PFSK-1 (cell line): ENCODE measurements around the gene ERBIN.

Experiments used
- FOXP2 ChIP-seq: optimal IDR thresholded peaks from 2 replicates; pipeline ENCODE3; 2011; ENCODE audit warnings: borderline replicate concordance, control low read depth, inconsistent platforms; ENCODE audit not compliant: insufficient read depth; ENCODE audit errors: extremely low read length, extremely low read depth
- POLR2AphosphoS5 ChIP-seq: IDR thresholded peaks from 2 replicates; pipeline ENCODE4 v1.6.1; 2012; ENCODE audit warnings: low read depth, mild to moderate bottlenecking, control low read depth, low read length, moderate library complexity
- REST ChIP-seq, 2 experiments: IDR thresholded peaks; 2 replicates each; pipeline versions ENCODE4 v1.6.1 to v1.8.0; 2011 to 2012; ENCODE audit warnings: low read depth in 2 of 2, low read length in 2 of 2, control low read depth in 1 of 2, inconsistent platforms in 1 of 2, mild to moderate bottlenecking in 1 of 2, moderate library complexity in 1 of 2; ENCODE audit not compliant: insufficient read depth in 1 of 2
- SIN3A ChIP-seq: IDR thresholded peaks from 2 replicates; pipeline ENCODE4 v1.6.1; 2012; ENCODE audit warnings: mild to moderate bottlenecking, low read length, moderate library complexity, borderline replicate concordance; ENCODE audit not compliant: insufficient read depth
- TAF1 ChIP-seq: IDR thresholded peaks from 2 replicates; pipeline ENCODE4 v1.6.1; 2012; ENCODE audit warnings: low read length, control low read depth, borderline replicate concordance; ENCODE audit not compliant: insufficient read depth

ERBIN gene

GRCh38 chr5:65928322-65928752 lies 2.0 kb downstream of the ERBIN start:
- TF ChIP-seq POLR2AphosphoS5 (no peak), TAF1 (no peak)

- TF ChIP-seq TAF1 (no peak), REST (IDR thresholded peaks at IDR 0.05; ENCODE audit: insufficient read depth in 1 of 2, low read depth in 2 of 2, low read length in 2 of 2) (no peak), SIN3A (no peak), POLR2AphosphoS5 (no peak)
Measured at GRCh38 chr5:65928860-65929259, 2.5 kb downstream of the ERBIN start.

GRCh38 chr5:65932676-65933075 lies 6.3 kb downstream of the ERBIN start:
- no peak for TF ChIP-seq FOXP2
- no peak for TF ChIP-seq REST (IDR thresholded peaks at IDR 0.05; ENCODE audit: insufficient read depth in 1 of 2, low read depth in 2 of 2, low read length in 2 of 2)
- TF ChIP-seq POLR2AphosphoS5: no peak
- no peak for TF ChIP-seq SIN3A
- no peak for TF ChIP-seq TAF1

- TF ChIP-seq POLR2AphosphoS5 (no peak), SIN3A (no peak), FOXP2 (no peak), REST (IDR thresholded peaks at IDR 0.05; ENCODE audit: insufficient read depth in 1 of 2, low read depth in 2 of 2, low read length in 2 of 2) (no peak)
Measured at GRCh38 chr5:65933295-65933694, 6.9 kb downstream of the ERBIN start.

- TF ChIP-seq TAF1 (no peak), SIN3A (no peak), FOXP2 (no peak), POLR2AphosphoS5 (no peak), REST (IDR thresholded peaks at IDR 0.05; ENCODE audit: insufficient read depth in 1 of 2, low read depth in 2 of 2, low read length in 2 of 2) (no peak)
Measured at GRCh38 chr5:65938256-65938655, 11.9 kb downstream of the ERBIN start.
